ENCODE measurements around the gene SLC16A8. TPM values are rescaled to one million over a fixed set of nuclear protein-coding genes. Genes with fewer than 3 reads are reported as not detected.

SLC16A8 gene
- total and polyA plus RNA-seq, 10 of the 15 experiments (the other 5 are each of a cell fraction or from before 2014, with no cell fraction given) = not detected

DNA sequence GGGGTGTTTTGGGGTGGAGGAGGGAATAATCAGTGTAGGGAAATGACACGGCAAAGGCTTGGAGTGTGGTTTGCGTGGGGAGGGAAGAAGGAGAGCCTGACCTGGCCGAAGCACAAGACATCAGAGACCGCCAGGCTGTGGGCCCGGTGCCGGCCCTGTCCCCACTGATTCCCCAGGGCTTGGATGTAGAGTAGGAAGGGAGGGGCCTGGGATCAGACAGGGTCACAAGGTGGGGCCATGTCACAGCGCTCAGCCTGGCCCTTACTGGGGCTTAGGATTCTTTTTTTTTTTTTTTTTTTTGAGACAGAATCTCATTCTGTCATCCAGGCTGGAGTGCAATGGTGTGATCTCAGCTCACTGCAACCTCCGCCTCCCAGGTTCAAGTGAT is 17.0 kb downstream of the SLC16A8 start (continued):
- TF ChIP-seq JUNB (IDR thresholded peaks at IDR 0.05) = no peak
- no peak for TF ChIP-seq BMI1 (IDR thresholded peaks at IDR 0.05; ENCODE audit: borderline replicate concordance)
- TF ChIP-seq, protein P1, sequence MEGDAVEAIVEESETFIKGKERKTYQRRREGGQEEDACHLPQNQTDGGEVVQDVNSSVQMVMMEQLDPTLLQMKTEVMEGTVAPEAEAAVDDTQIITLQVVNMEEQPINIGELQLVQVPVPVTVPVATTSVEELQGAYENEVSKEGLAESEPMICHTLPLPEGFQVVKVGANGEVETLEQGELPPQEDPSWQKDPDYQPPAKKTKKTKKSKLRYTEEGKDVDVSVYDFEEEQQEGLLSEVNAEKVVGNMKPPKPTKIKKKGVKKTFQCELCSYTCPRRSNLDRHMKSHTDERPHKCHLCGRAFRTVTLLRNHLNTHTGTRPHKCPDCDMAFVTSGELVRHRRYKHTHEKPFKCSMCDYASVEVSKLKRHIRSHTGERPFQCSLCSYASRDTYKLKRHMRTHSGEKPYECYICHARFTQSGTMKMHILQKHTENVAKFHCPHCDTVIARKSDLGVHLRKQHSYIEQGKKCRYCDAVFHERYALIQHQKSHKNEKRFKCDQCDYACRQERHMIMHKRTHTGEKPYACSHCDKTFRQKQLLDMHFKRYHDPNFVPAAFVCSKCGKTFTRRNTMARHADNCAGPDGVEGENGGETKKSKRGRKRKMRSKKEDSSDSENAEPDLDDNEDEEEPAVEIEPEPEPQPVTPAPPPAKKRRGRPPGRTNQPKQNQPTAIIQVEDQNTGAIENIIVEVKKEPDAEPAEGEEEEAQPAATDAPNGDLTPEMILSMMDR (IDR thresholded peaks at IDR 0.05 in 2 of 3, conservative IDR thresholded peaks at IDR 0.05 in 1 of 3; ENCODE audit: control insufficient read depth in 2 of 3, extremely low read depth in 1 of 3, insufficient read depth in 1 of 3, low read depth in 3 of 3, low read length in 3 of 3) = no peak

DNA sequence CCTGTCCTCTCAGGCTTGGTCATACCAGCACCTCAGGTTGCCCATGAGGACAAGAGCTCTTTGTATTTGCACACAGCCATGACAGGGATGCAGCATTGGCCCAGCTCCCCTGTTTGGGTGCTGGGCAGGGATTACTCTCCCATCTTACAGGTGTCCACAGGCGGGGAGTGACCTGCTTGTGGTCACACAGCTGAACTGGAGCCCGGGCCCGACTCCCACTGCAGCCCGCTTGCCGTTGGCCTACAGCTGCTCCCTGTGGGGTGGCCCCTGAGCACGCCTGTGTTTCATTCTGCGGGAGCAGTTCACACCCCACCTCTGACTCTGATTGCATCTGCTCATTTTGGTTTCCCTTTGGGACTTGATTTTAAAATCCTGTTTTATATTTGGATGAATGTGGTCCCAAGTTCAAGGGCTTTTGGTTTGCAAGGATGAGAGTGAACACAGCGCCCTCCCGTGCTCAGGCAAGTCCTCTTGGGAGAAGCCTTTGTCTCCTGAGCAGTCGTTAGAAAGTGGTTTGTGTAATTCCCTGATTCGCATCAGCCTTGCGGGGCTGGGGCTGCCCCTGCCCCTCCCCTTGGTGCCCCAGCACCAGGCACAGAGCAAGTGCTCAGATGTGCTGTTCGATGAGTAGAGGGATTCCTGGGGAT is 17.5 kb downstream of the SLC16A8 start:
- H3K36me3 ChIP-seq (ENCODE audit: control insufficient read depth in 2 of 2, insufficient read depth in 2 of 2, low read length in 1 of 2) = no peaks in the 10 kb centered on the region; a peak in 3 of 4 replicates
- H3K9me3 ChIP-seq (replicated peaks; ENCODE audit: control insufficient read depth, insufficient read depth, low read length) = no peaks in the 10 kb centered on the region
- no peaks in the 10 kb centered on the region for H3K4me1 ChIP-seq (ENCODE audit: control insufficient read depth, insufficient read depth, low read length)
- H3K79me2 ChIP-seq (ENCODE audit: control insufficient read depth, insufficient read depth, low read length) = no peaks in the 10 kb centered on the region
- 86% methylated on average over 12 of the region's 13 CpGs for WGBS (ENCODE audit: insufficient coverage, insufficient replicate concordance, low lambda C conversion rate, missing lambda C conversion rate)
- no TSS peak for BruUV-seq (replicated peaks)
- DNase-seq (ENCODE audit: low read depth, low spot score) = no peak
- no peaks in the 10 kb centered on the region for H4K20me1 ChIP-seq (ENCODE audit: control insufficient read depth, insufficient read depth)
- in situ Hi-C loops (cut with MboI) = no loop called here
- H3K27ac ChIP-seq (ENCODE audit: control insufficient read depth, insufficient read depth) = no peak overlapping the region
- POLR2A ChIA-PET = no interaction called here
- CTCF ChIA-PET = no interaction called here
- RAD21 ChIA-PET (ENCODE audit: unreplicated experiment) = no interaction called here
- intact Hi-C loops (cut with micrococcal nuclease; ENCODE audit: unreplicated experiment) = no loop called here
- no peak overlapping the region for H3K4me2 ChIP-seq (ENCODE audit: control insufficient read depth, insufficient read depth)
- no peak overlapping the region for H3K4me3 ChIP-seq
- no peak overlapping the region for H3K9ac ChIP-seq (ENCODE audit: control insufficient read depth, insufficient read depth, low read length)
- no peak overlapping the region for H2AFZ ChIP-seq (ENCODE audit: control insufficient read depth, low read depth, low read length)
- SMC1A ChIA-PET (ENCODE audit: uncharacterized antibody, unreplicated experiment) = no interaction called here
- H3K27me3 ChIP-seq (replicated peaks in 1 of 2; ENCODE audit: control insufficient read depth in 2 of 2, insufficient read depth in 2 of 2, low read length in 1 of 2) = no peaks in the 10 kb centered on the region
- no peak for FAIRE-seq
- no peak for ATAC-seq
- TF ChIP-seq, protein P2, sequence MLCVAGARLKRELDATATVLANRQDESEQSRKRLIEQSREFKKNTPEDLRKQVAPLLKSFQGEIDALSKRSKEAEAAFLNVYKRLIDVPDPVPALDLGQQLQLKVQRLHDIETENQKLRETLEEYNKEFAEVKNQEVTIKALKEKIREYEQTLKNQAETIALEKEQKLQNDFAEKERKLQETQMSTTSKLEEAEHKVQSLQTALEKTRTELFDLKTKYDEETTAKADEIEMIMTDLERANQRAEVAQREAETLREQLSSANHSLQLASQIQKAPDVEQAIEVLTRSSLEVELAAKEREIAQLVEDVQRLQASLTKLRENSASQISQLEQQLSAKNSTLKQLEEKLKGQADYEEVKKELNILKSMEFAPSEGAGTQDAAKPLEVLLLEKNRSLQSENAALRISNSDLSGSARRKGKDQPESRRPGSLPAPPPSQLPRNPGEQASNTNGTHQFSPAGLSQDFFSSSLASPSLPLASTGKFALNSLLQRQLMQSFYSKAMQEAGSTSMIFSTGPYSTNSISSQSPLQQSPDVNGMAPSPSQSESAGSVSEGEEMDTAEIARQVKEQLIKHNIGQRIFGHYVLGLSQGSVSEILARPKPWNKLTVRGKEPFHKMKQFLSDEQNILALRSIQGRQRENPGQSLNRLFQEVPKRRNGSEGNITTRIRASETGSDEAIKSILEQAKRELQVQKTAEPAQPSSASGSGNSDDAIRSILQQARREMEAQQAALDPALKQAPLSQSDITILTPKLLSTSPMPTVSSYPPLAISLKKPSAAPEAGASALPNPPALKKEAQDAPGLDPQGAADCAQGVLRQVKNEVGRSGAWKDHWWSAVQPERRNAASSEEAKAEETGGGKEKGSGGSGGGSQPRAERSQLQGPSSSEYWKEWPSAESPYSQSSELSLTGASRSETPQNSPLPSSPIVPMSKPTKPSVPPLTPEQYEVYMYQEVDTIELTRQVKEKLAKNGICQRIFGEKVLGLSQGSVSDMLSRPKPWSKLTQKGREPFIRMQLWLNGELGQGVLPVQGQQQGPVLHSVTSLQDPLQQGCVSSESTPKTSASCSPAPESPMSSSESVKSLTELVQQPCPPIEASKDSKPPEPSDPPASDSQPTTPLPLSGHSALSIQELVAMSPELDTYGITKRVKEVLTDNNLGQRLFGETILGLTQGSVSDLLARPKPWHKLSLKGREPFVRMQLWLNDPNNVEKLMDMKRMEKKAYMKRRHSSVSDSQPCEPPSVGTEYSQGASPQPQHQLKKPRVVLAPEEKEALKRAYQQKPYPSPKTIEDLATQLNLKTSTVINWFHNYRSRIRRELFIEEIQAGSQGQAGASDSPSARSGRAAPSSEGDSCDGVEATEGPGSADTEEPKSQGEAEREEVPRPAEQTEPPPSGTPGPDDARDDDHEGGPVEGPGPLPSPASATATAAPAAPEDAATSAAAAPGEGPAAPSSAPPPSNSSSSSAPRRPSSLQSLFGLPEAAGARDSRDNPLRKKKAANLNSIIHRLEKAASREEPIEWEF (IDR thresholded peaks at IDR 0.05; ENCODE audit: insufficient replicate concordance, low read depth, low read length) = no peak
- TF ChIP-seq RBBP5 (conservative IDR thresholded peaks at IDR 0.05) = no peak
- TF ChIP-seq EED (IDR thresholded peaks at IDR 0.05; ENCODE audit: low read depth) = no peak
- TF ChIP-seq, protein P3, sequence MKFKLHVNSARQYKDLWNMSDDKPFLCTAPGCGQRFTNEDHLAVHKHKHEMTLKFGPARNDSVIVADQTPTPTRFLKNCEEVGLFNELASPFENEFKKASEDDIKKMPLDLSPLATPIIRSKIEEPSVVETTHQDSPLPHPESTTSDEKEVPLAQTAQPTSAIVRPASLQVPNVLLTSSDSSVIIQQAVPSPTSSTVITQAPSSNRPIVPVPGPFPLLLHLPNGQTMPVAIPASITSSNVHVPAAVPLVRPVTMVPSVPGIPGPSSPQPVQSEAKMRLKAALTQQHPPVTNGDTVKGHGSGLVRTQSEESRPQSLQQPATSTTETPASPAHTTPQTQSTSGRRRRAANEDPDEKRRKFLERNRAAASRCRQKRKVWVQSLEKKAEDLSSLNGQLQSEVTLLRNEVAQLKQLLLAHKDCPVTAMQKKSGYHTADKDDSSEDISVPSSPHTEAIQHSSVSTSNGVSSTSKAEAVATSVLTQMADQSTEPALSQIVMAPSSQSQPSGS (IDR thresholded peaks at IDR 0.05; ENCODE audit: low read length) = no peak
- TF ChIP-seq GATAD2B (conservative IDR thresholded peaks at IDR 0.05; ENCODE audit: low read depth) = no peak
- TF ChIP-seq MYC (IDR thresholded peaks at IDR 0.05; ENCODE audit: insufficient read depth, insufficient read length, insufficient replicate concordance, low read length, severe bottlenecking) = no peak
- no peak for TF ChIP-seq NFXL1 (IDR thresholded peaks at IDR 0.05; ENCODE audit: borderline replicate concordance)
- TF ChIP-seq ZNF24 (IDR thresholded peaks at IDR 0.05) = no peak
- no peak for TF ChIP-seq ETV6 (conservative IDR thresholded peaks at IDR 0.05 in 1 of 2, IDR thresholded peaks at IDR 0.05 in 1 of 2; ENCODE audit: borderline replicate concordance in 1 of 2, low read depth in 1 of 2)
- TF ChIP-seq LARP7 (IDR thresholded peaks at IDR 0.05) = no peak

Data from GM12878 (cell line).